Pancreas (tissue), 10 donors: ENCODE data around the gene CHST1. TPM values are rescaled to one million over a fixed set of nuclear protein-coding genes. Genes with fewer than 3 reads are reported as not detected.

Experiments
- ATAC-seq, 4 donors: fragments of 200-7000 bp; cut with Tn5 transposase; one replicate each; pipeline versions ENCODE4 v1.8.0 to v1.9.1; 2020; ENCODE audit warnings: mild to moderate bottlenecking in 4 of 4, moderate library complexity in 4 of 4
- DNase-seq, 6 donors: peaks; one replicate each; pipeline ENCODE4 v3.0.0-alpha.2; 2020
- FAIRE-seq: peaks from 2 replicates; lab custom pipeline; 2012; peaks lifted over from hg19 to GRCh38; lab: Jason Lieb, UNC
- H3K27ac ChIP-seq, 4 donors: fragments of 200-600 bp; sonication (generic); 1 replicate in 3 of 4; 2 replicates in 1 of 4; pipeline versions ENCODE4 v1.5.0 to v1.8.0; 2020
- H3K27me3 ChIP-seq, 4 donors: fragments of 200-600 bp; one replicate each; pipeline ENCODE4 v1.8.0; 2021
- H3K36me3 ChIP-seq, 3 donors: fragments of 200-600 bp; sonication (generic) in 1 of 3; one replicate each; pipeline versions ENCODE4 v1.5.0 to v1.8.0; 2020 to 2021
- H3K4me1 ChIP-seq, 3 donors: fragments of 200-600 bp; one replicate each; pipeline ENCODE4 v1.8.0; 2021
- H3K4me3 ChIP-seq, 4 donors: fragments of 200-600 bp; sonication (generic) in 2 of 4; one replicate each; pipeline versions ENCODE4 v1.5.0 to v1.8.0; 2020 to 2021
- H3K9me3 ChIP-seq, 4 donors: fragments of 200-600 bp; one replicate each; pipeline ENCODE4 v1.8.0; 2021
- CTCF ChIP-seq, 4 donors: fragments of 200-600 bp; sonication (generic) in 3 of 4; IDR thresholded peaks; one replicate each; pipeline versions ENCODE4 v1.5.0 to v1.8.0; 2021; ENCODE audit warnings: antibody characterized with exemption in 4 of 4
- WGBS, 2 donors: extraction: QIAGEN DNeasy Blood & Tissue Kit; methylation state at CpG; one replicate each; pipeline ENCODE4 v1.1.7; 2013; 5-methylcytosine and 5-hydroxymethylcytosine counted together
- intact Hi-C, 3 donors: fragments of 100-400 bp; cut with DNase I; formaldehyde crosslinking; loops; one replicate each; pipeline versions ENCODE4 v1.11.1 to v1.14.2; 2022
- polyA plus RNA-seq, 2 donors: library from polyadenylated mRNA; stranded (reverse); fragments of 200-250 nt; gene quantifications; one replicate each; pipeline ENCODE4 v1.2.3, GENCODE V29; 2013
- total RNA-seq, 6 donors: library from RNA; stranded (reverse); fragmentation: NEBNext Ultra II Directional in 4 of 6; extraction: Animal tissue kit (Norgen Biotek cat#: 25700) in 4 of 6; gene quantifications; one replicate each; pipeline versions ENCODE4 v1.2.1 to v1.2.4, GENCODE V29; 2021 to 2023
- donor health status: healthy with polysubstance abuse.
- donor health status: DM: no; HTN: no; CAD: no; lungs with moderate emphysema.
- donor health status: DM: no; HTN: no; CAD: no.
- donor health status: control.
- donor health status: control.
- donor health status: Bipolar disorder and iron deficiency.
- donor health status: DM: yes; HTN: yes; CAD: no.
- donor health status: DM: no; HTN: no; CAD: no.
- donor health status: DM: no; HTN: no; CAD: no.
- donor health status: DM: yes; HTN: yes; CAD: no.

The CHST1 gene
- total and polyA plus RNA-seq, 8 donors, result 0.23 to 4.8 (median 0.65) TPM

- H3K9me3 ChIP-seq, result no peaks in the 10 kb centered on the region
- no peak for ATAC-seq
- H3K27ac ChIP-seq, result no peak overlapping the region
- no peak for FAIRE-seq
- intact Hi-C loops, result no loop called here
- H3K36me3 ChIP-seq, result no peaks in the 10 kb centered on the region
- WGBS, 2 donors, result 34 to 40% methylated on average over 12 of the region's 12 CpGs
- TF ChIP-seq CTCF (IDR thresholded peaks at IDR 0.05), result no peak
- DNase-seq, result peak in 1 of 6 donors; percentile 20
- H3K4me3 ChIP-seq, result no peak overlapping the region
- peaks cover 0 to 5% (median 0%) of the 10 kb centered on the region in 4 donors for H3K27me3 ChIP-seq
- peaks cover 0 to 7% (median 6%) of the 10 kb centered on the region in 3 donors for H3K4me1 ChIP-seq
Observed at GRCh38 chr11:45660729-45661438, 4.5 kb downstream of the CHST1 start.

GRCh38 chr11:45659818-45660160 is 5.6 kb downstream of the CHST1 start:
- H3K4me1 ChIP-seq, result peaks cover 0 to 6% (median 6%) of the 10 kb centered on the region in 3 donors
- peaks cover 0 to 5% (median 0%) of the 10 kb centered on the region in 4 donors for H3K27me3 ChIP-seq
- ATAC-seq (no peak), DNase-seq (peak in 1 of 6 donors; percentile 25), FAIRE-seq (no peak)
- no peak overlapping the region for H3K4me3 ChIP-seq
- no peaks in the 10 kb centered on the region for H3K36me3 ChIP-seq
- no peaks in the 10 kb centered on the region for H3K9me3 ChIP-seq
- WGBS, 2 donors, result 76 to 81% methylated on average over 4 of the region's 4 CpGs
- H3K27ac ChIP-seq, result no peak overlapping the region
- intact Hi-C loops, result loop anchor here in 2 of 3 donors (10.0 kb wide), 1 partner anchor 285 kb away; no protein-coding TSS in a partner anchor
- TF ChIP-seq CTCF (IDR thresholded peaks at IDR 0.05), result no peak

- no peak for TF ChIP-seq CTCF (IDR thresholded peaks at IDR 0.05)
- ATAC-seq, result no peak
- 49 to 50% methylated on average over 15 of the region's 15 CpGs for WGBS, 2 donors
- H3K27me3 ChIP-seq, result peaks cover 0 to 5% (median 0%) of the 10 kb centered on the region in 4 donors
- H3K27ac ChIP-seq, result peak overlapping the region in 1 of 4 donors; percentile 15
- DNase-seq, result no peak
- no peaks in the 10 kb centered on the region for H3K36me3 ChIP-seq
- no peaks in the 10 kb centered on the region for H3K9me3 ChIP-seq
- peaks cover 0 to 2% (median 0%) of the 10 kb centered on the region in 3 donors for H3K4me1 ChIP-seq
- FAIRE-seq, result no peak
- intact Hi-C loops, result loop anchor here in 2 of 3 donors (10.0 kb wide), 1 partner anchor 284 kb away; no protein-coding TSS in a partner anchor
- no peak overlapping the region for H3K4me3 ChIP-seq
Observed at GRCh38 chr11:45659031-45659817, 6.2 kb downstream of the CHST1 start.

GRCh38 chr11:45658292-45658991 is 7.0 kb downstream of the CHST1 start:
- ATAC-seq (peak in 3 of 4 donors; percentile 29 to 66 (median 34)), FAIRE-seq (no peak)
- H3K4me3 ChIP-seq, result no peak overlapping the region

More at GRCh38 chr11:45658292-45658991, 7.0 kb downstream of the CHST1 start:
- Histone ChIP-seq H3K27ac (peak overlapping the region in 1 of 4 donors; percentile 15), H3K4me1 (no peaks in the 10 kb centered on the region), H3K27me3 (peaks cover 0 to 5% (median 0%) of the 10 kb centered on the region in 4 donors), H3K9me3 (no peaks in the 10 kb centered on the region), H3K36me3 (no peaks in the 10 kb centered on the region)
- WGBS, 2 donors, result 34 to 42% methylated on average over 19 of the region's 19 CpGs
- DNase-seq, result peak in 1 of 6 donors; percentile 15
- TF ChIP-seq CTCF (IDR thresholded peaks at IDR 0.05), result no peak
- intact Hi-C loops, result loop anchor here in 2 of 3 donors (10.0 kb wide), 1 partner anchor 284 kb away; no protein-coding TSS in a partner anchor
